Daoy (cell line): ENCODE measurements around the gene UST. TPM values are rescaled to one million over a fixed set of nuclear protein-coding genes. Genes with fewer than 3 reads are reported as not detected.

Experiments
- DNase-seq: peaks from one replicate; pipeline ENCODE4 v3.0.0-alpha.2; 2015; ENCODE audit warnings: low read depth
- total RNA-seq: library from RNA; depleted of rRNA; stranded (reverse); fragments of >200 nt; shearing (Covaris generic); gene quantifications from 2 replicates; pipeline ENCODE4 v1.2.3, GENCODE V29; 2014

The UST gene
- total RNA-seq, 1 experiment from 2014 or later = 12.1 TPM

DNA sequence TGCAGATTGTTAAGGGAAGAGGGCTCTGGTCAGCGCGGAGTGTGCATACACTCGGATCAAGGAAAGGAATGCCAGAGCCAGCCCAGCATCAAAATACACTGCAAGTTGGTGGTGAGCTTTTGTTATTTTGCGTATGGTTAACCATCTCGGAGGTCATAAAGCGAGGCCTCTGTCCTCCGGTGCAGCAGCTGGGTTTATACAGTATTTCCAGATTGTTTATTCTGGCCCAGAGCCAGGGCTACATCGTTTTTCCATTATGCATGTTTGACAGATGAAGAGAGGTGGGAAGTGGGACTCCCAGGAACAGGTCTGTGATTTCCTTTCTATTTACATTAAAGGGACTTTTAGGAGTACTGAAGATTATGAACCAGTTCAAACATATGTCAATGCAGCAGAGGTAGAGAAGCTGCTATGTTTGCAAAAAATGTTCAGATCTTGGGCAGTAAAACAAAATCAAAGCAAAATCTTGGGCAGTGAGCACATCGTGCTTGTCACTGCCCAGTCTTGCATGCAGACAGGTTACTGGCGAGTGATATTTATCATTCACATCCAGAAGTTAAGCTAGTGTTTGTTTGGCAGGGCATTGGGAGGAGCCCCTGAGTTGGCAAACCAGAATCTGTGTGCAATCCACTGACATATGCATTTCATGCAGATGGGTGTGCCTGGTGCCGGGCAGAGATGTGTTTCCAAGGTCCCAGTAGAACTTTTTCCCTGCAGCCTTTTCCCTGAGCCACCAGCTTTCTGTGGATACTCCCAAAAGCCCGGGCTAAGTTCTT lies 314.3 kb downstream of the UST start:
- DNase-seq = peak; percentile 65

DNA sequence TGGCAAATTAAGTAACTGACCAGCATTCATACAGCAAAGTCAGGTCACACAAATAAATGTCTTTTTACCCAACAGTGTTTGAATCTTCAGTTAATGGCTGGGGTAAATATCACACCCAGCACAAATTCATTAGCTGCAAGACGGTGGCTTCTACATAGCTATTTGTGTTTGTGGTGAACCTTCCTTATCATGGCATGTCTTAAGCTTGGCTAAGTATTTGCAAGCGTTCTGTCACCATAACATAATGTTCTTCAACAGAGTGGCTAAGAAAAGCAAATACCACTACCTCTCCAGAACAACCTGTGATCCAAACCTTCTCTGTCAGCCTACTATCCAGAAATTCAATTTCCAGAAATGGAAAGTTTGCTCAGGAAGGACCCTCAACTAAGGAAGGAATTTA lies 315.1 kb downstream of the UST start:
- DNase-seq = no peak

DNA sequence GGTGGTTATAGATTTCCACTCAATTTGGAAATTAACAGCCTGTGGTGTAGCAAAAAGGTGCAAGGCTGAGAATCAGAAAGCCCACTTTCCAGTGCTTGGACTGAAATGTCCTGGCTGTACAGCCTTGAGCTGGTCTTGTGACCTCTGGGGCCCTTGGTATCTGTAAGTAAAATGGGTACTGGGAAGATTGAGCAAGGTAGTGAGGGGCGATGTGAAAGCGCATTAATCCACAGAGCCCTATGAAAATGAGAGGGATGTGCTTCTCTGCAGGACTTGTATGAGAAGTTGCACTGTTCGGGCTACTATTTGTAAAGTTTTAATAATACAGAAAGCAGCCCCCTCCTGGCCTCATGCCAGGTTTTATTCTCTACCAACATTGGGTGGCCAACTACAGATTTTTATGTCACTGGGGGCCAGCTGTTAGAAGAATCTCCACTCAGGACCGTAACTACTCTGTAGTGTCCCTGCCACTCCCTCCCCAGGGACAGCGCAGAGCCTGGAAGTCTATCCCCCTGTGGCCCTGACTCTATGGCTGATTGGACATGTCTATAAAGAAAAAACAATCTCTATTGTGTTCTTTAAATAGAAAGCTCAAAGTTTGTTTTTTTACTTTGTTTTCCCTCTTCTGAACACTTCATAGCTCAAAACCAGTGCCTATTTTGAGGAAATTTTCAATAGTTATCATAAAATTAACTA lies 316.0 kb downstream of the UST start:
- no peak for DNase-seq

DNA sequence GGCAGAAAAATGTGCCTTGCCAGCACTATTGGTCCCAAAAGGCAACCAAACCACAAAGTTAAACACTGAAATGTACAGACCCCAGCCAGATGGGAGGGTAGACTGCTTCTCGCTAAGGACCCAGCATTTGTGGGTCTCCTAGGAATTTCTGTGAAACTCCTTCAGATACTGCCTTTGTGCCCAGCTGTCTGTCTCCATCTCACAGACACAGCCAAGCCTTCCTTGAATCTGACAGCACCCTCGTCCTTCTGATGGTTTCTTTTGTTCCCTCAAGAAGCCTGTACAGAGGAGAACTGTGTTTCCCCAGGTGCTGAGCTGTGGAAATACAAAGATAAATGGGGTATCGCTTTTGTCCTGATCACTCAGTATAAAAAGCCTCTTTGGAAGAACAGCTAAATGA lies 316.6 kb downstream of the UST start:
- DNase-seq = no peak

DNA sequence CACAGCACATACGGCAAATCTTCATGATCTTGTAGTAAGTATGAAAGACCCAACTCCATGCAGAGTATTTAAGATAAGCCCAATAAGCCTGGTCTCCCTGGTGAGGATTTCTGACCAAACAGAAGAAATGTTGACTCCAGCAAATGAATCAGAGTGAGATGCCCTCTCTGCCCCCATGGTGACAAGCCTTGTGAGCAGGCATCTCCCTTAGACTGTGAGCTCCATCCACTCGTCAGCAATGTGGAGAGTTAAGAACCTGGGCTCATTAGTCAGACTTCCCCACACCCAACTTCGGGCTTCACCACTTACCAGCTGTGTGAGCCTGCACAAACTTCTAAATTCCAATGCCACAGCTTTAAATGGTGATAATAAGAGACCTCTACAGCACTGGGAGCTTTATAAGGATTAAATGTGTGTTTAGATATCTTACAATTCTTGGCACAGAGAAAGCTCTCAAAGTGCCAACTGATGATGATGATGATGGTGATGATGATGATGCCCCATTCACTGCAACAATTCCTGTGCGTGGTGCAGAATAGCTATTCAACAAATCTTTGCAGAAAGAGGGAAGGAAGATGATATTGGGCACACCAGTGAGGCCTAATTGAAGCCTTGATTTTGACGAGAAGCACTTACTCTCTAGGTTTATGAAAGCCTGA lies 317.3 kb downstream of the UST start:
- DNase-seq = no peak

DNA sequence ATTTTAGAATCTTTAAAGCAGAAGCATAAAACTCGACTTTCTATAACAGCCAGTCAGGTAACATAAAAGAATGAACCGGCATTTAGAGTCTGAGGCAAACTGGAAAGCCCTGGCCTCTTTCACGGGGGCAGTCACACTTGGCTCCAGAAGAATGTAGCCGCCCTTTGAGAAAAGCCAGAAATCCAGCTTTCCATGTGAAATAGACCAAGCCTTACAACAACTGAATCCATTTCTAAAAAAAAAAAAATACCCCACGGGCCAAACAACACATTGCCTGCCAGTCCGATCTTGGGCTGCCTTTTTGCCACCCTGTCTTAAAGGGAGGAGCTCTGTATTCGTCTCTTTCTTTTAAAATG lies 317.8 kb downstream of the UST start:
- no peak for DNase-seq

DNA sequence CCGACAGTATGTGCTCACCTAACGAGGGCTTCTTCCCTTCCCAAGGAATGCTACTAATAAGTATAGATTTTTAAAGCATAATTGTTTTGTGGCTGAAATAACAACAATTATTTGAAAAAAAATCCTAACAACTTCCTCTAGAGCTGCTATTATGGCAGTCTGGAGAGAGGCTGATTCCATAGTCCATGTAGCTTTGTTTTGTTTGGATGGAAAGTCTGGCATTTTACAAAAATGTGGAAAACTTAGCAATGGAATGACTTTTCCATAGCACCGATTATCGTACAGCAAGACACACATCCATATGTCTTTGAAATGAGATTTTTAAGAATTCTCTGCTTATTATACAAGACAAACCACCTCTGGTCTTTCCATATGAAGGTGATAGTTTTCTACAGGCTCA lies 318.3 kb downstream of the UST start:
- no peak for DNase-seq

DNA sequence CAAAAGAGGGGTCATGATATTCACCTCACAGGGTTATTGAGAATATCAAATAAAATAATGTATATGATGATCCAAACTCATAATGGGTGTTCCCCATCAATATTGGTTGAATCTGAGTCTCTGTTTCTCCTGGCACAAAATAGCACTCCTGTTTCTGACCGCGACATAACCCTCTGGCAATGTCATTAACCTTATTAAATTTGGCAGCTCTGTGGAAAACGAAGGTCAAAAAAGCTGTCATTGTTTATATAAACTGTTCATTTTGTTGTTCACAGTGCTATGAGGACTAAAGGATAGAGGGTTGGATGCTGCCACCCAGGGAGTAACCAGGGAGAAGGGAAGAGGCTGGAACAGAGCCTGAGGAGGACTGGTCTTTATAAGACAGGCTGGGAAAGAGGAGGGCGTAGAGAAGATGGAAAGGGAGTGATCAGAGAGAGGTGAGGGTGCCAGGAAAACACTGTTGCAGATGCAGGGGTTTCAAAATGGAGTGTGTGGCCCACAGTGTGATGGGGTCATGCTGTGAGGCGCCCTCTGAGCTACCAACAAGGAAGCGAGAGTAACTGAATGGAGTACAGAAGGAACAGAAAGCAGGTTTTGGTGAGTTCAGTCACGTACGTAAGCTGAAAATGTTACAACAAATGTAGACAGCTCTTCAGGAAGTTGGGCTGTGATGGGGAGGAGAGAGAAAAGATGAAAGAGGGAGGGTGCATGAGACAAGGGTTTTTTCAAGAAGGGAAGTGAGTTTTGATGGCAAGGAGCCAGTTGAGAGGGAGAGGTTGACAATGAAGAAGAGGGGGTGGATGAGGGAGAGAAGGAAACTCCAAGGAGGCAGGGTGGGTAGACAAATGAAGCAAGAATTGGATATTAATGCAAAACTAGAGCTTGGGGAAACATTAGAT lies 319.1 kb downstream of the UST start:
- no peak for DNase-seq

DNA sequence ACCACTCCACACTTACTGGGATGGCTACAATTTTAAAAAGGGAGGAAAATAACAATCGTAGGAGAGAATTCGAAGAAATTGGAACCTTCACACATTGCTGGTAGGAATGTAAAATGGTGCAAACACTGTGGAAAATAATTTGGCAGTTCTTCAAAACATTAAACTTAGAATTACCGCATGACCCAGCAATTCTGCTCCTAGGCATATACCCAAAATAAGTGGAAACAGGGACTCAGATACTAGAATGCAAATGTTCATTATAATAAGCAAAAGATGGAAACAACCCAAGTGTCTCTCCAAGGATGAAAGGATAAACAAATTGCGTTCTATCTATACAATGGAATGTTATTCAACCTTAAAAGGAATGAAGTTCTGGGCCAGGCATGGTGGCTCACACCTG lies 325.2 kb downstream of the UST start:
- DNase-seq = no peak

DNA sequence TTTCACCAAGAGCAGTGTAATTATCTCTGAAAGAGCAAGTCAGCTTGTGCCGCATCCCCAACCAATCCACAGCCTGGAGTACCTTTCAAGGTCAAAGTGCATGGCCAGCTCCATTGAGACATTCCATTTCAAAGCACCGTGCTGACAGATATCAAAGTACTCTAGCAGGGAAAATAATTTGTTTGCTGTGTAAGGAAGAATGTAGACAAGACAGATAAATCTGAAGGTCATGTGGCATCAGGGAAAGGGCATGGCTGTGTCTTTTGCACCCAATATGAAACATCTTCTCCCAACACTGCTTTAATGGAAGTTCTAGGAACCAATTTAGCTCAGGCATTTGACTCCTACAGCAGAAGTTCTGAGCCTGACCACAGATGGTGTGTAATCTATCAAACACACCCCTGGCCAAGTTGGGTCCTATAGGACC lies 328.0 kb downstream of the UST start:
- no peak for DNase-seq

DNA sequence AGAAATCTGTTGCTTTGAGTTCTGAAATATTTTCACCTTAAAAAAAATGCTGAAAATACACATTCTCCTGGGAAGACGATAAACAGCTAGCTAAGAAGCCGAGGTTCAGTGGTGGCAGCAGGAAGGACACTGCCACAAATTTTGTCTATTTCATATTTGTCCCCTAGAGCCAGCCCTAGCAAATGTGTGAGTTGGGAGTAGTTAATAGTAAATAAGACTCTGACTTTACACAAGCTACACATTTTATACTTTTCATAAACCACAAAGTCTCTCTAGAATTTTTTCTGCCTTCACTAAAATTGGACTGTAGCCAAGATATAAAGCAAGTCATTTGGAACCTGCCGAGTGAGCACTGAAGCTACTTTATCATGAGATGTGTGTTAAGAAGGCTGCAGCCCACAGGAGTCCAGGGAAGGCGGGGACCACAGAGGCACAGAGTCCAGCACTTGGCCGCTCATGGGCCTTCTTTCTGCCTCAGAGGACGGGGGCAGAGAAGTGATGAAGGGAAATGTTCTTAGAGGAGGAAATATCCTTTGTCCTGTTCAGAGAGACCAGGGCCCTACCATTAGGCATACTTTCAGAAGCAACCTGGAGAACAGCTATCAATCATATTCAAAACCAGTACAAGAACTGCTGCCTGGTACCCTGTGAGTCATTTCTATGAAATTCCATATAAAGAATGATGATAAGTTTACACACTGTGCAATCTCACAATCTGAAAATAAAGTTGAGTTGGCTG lies 329.0 kb downstream of the UST start:
- DNase-seq = no peak

DNA sequence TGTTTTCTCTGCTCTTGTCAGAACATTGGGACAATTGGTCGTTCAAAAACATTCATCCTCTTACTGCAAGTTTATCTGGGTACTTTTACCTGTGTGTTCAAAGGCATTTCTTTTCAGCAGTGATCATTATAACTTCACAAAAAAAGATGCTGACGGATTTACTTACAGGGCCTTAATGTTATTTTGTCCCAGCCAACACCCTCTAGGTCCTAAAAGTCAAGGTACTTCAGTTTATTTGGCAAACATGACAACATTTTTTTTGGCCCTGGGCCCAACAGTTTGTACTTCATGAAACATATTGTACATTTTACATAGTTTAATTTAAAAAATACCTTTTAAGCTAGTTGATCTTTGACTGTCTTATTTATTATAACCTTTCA lies 329.5 kb downstream of the UST start:
- DNase-seq = no peak

DNA sequence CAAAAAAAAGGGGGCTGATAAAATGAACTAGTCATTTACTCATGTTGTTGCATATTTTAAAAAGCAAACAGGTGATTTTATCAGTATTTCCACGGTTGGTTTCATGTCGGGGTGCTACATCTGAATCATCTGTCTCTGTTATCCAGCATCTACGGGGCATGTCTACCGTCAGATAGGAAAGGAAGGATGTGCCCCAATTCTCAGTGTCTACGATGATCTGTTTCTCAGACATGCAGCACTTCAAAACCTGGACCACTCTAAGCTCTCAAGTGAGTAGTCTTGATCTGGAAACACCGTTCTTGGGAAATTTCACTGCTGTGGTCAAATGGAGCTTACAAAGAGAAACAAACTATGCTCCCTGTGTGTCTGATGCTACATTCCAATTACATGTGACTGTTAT lies 330.4 kb downstream of the UST start:
- DNase-seq = peak; percentile 53

DNA sequence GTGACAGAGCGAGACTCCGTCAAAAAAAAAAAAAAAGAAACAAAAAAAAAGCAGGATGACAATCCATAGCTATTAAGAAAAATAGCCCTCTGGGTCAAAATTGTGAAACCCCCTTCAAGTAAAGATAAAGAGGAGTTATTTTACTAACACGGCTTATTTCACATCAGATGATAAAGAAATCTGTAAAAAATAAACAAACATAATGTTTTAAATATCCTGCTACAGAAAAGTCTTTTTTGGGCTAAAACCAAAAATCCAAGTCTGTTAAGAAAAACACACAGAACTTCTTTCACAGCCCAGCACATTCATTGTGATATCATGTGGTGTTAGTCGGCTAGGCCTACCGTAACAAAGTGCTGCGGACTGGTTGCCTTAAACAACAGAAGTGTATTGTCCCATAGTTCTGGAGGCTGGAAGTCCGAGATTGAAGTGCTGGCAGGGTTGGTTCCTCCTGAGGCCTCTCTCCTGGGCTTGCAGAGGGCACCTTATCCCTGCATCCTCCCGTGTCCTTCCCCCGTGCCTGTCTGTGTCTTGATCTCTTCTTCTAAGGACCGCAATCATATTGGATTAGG lies 331.5 kb downstream of the UST start:
- no peak for DNase-seq

DNA sequence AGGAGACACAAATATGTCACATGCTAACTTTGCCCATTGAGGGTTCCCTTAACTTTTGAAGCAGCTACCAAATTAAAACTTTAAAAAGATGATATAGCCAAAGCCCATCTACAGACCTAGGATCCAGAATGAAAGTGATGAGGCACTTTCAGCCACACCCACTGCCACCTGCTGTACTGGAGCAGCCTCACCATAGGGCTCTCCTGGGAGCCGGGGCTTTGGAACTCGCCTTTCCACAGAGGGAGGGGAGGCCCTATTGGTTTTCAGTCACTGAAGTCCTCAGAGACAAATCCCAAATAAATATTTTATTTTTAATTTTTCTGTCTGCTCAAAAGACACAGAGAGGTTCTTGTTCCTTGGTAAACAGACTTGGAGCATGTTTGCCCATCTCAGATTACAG lies 332.6 kb downstream of the UST start:
- DNase-seq = no peak

DNA sequence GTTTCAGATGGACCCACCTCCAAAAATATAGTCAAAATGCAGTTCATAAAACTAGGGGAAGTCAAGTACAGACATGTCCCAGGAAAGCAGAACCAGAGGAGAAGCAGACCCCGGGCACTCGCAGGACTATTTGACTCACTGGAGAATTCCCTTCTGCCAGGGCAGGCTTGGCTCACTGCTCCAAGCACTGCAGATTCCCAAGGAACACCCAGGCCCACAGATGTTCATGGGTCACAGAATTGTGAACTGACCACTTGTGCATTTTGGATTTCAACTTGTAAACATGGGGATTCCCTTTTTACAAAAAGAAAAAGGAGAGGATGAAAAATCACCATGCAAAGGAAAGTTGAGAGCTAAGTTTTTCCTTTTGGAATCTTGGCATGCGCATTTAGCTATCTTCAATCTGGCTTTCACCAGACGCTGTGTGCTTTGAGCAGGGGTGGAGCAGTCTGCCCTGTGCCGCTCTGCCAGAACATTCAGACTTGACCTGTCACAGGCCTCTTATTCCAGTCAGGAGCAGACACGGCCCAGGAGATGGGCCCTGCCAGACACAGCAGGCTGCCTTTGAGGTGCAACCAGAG lies 333.2 kb downstream of the UST start:
- peak; percentile 28 for DNase-seq

DNA sequence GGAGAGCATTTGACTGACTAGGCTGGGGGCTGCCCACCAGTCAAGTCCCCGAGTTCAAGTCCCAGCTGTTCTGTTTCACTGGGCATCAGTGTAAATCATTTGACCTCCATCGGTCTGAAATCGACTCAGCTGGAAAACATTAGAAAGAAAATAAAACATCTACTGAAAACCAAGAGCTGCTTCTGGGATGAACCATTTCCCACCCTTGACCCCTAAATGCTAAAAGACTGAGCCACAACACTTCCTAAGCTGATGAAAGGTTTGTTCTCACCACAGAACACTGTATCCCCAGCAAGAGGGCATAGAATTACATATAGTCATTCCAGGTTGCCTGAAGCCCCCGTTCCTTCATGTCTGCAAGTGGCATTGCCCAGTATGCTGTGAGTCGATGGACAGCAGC lies 333.7 kb downstream of the UST start:
- DNase-seq = peak; percentile 17

DNA sequence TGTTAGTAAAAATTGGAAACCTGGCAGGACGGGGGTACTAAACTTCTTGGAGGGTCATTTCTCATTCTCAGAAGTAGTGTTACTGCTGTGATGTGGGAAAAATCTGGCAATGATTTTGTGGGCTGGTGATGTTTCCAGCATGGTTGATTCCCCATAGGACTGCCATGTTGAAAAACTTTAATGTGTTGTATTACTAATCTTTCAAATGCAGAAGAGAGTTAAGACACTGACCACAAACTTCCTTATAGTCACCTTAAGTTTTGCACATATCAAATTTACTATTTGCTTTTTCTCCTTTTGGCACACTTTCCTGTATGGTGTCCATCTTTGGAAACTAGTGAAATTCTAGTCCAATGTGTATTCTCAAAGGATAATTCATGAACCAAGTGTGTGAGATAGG lies 334.5 kb downstream of the UST start:
- no peak for DNase-seq

DNA sequence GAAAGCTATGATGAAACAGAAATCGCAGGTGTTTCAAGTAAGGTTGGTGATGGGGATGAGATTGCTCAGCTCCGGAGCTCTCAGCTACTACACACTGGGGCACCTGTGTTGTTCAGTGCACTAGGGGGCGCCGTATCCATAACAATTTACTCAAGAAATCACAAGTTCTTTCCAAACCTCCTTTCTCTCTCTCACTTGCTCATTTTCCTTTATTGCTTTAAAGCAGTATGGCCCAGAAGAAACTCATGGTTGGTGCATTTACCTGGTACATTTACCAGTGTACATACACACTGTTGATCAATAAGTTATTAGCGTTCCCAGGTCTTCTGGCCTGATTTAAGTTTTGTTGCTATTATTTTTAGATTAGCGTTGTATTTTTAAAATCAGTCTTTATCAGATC lies 335.5 kb downstream of the UST start:
- peak; percentile 80 for DNase-seq

DNA sequence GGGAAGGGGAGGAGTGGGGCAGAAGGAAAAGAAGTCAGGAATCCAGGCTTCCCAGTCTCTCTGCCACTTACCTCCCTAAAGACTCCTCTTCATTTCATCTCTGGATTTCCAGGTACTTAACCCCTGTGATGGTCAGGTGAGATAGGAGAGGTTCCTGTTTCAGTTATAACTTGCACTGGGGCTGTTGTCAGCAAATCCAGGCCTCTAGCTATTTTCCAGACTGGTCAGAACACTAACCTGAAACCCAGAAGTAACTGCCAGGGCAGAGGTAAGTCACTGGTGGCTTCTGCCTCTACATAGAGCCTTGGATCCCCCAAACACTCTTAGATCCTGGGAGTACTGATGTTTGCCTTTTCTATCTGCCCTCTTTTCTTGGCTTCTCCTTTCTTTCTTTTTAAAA lies 337.2 kb downstream of the UST start:
- DNase-seq = no peak
